B cell (primary cell): Measurements from ENCODE around the gene TGFBR1. TPM values are rescaled to one million over a fixed set of nuclear protein-coding genes. Genes with fewer than 3 reads are reported as not detected.

Source experiments
- ATAC-seq: fragments of 200-7000 bp; cut with Tn5 transposase; one replicate; pipeline ENCODE4 v1.10.0; 2021; ENCODE audit warnings: low read depth, mild to moderate bottlenecking, moderate number of reproducible peaks, moderate library complexity
- CTCF ChIA-PET: fragments of 350-600 bp; sonication (Branson Sonifier 250); formaldehyde crosslinking; loops from one replicate; lab custom pipeline; 2021; ENCODE audit warnings: antibody characterized with exemption, inconsistent platforms; lab: Charles Lee
- POLR2A ChIA-PET: fragments of 350-600 bp; sonication (Branson Sonifier 250); formaldehyde crosslinking; loops from one replicate; lab custom pipeline; 2021; ENCODE audit warnings: antibody characterized with exemption; lab: Charles Lee
- DNase-seq: peaks from one replicate; pipeline ENCODE4 v3.0.0; 2013
- H2AFZ ChIP-seq: 2 replicates; pipeline ENCODE4 v1.6.1; 2012; ENCODE audit warnings: mild to moderate bottlenecking, low read depth, low read length; ENCODE audit not compliant: insufficient read depth, poor library complexity, severe bottlenecking
- H3K27ac ChIP-seq, 2 donors: 1 replicate in 1 of 2; 2 replicates in 1 of 2; pipeline ENCODE4 v1.5.1; 2012 to 2013; ENCODE audit warnings: low read length in 2 of 2, mild to moderate bottlenecking in 2 of 2, moderate library complexity in 1 of 2
- H3K27me3 ChIP-seq, 4 experiments: fragments of 200-600 bp in 1 of 4; sonication (generic) in 1 of 4; replicated peaks in 1 of 4; 1 replicate in 2 of 4; 2 replicates in 2 of 4; pipeline versions ENCODE4 v1.6.1 to v1.7.0; 2013 to 2016; ENCODE audit warnings: low read length in 3 of 4, mild to moderate bottlenecking in 2 of 4, mixed read lengths in 1 of 4, moderate library complexity in 1 of 4; ENCODE audit not compliant: insufficient read depth in 4 of 4, control insufficient read depth in 3 of 4; ENCODE audit errors: control extremely low read depth in 1 of 4
- H3K36me3 ChIP-seq, 2 experiments: replicated peaks in 1 of 2; 1 replicate in 1 of 2; 2 replicates in 1 of 2; pipeline versions ENCODE4 v1.6.1 to v1.7.1; 2013; ENCODE audit warnings: low read length in 1 of 2; ENCODE audit not compliant: insufficient read depth in 2 of 2, control insufficient read depth in 1 of 2; ENCODE audit errors: control extremely low read depth in 1 of 2, extremely low read depth in 1 of 2
- H3K4me1 ChIP-seq, 2 donors: fragments of 200-600 bp in 1 of 2; sonication (generic) in 1 of 2; 1 replicate in 1 of 2; 2 replicates in 1 of 2; pipeline versions ENCODE4 v1.5.1 to v1.6.1; 2013 to 2017; ENCODE audit warnings: low read length in 2 of 2; ENCODE audit not compliant: control insufficient read depth in 2 of 2, insufficient read depth in 2 of 2
- H3K4me2 ChIP-seq: replicated peaks from 2 replicates; pipeline ENCODE3; 2012; ENCODE audit warnings: mild to moderate bottlenecking, low read depth, low read length; ENCODE audit not compliant: poor library complexity, severe bottlenecking
- H3K4me3 ChIP-seq, 5 experiments: fragments of 200-600 bp in 1 of 5; sonication (generic) in 1 of 5; 1 replicate in 3 of 5; 2 replicates in 2 of 5; pipeline versions ENCODE4 v1.5.1 to v1.7.0; 2011 to 2016; ENCODE audit warnings: low read length in 4 of 5, mild to moderate bottlenecking in 4 of 5, low read depth in 2 of 5, control low read depth in 1 of 5, moderate library complexity in 1 of 5; ENCODE audit not compliant: insufficient read depth in 1 of 5; ENCODE audit errors: control extremely low read depth in 1 of 5, extremely low read depth in 1 of 5
- H3K79me2 ChIP-seq: fragments of 200-600 bp; sonication (generic); one replicate; pipeline ENCODE4 v1.6.0; 2016; ENCODE audit warnings: low read length; ENCODE audit not compliant: control insufficient read depth, insufficient read depth
- H3K9ac ChIP-seq: fragments of 200-600 bp; sonication (generic); 2 replicates; pipeline ENCODE4 v1.6.1; 2017; ENCODE audit warnings: mild to moderate bottlenecking, low read length, moderate library complexity
- H3K9me3 ChIP-seq, 3 donors: one replicate each; pipeline versions ENCODE4 v1.6.1 to v1.7.1; 2013; ENCODE audit warnings: low read length in 2 of 3; ENCODE audit not compliant: control insufficient read depth in 2 of 3, insufficient read depth in 1 of 3; ENCODE audit errors: control extremely low read depth in 1 of 3
- H4K20me1 ChIP-seq: 2 replicates; pipeline ENCODE4 v1.6.0; 2012; ENCODE audit warnings: mild to moderate bottlenecking, low read length; ENCODE audit not compliant: insufficient read depth, control insufficient read depth, poor library complexity, severe bottlenecking
- H3K27ac Mint-ChIP-seq: one replicate; pipeline ENCODE4 v1.8.0; 2021; ENCODE audit warnings: mixed read lengths
- H3K27me3 Mint-ChIP-seq: one replicate; pipeline ENCODE4 v1.8.0; 2021; ENCODE audit warnings: mixed read lengths
- H3K4me1 Mint-ChIP-seq: one replicate; pipeline ENCODE4 v1.8.0; 2021; ENCODE audit warnings: mixed read lengths
- H3K4me3 Mint-ChIP-seq: one replicate; pipeline ENCODE4 v1.8.0; 2021; ENCODE audit warnings: mixed read lengths
- H3K9me3 Mint-ChIP-seq: one replicate; pipeline ENCODE4 v1.8.0; 2022; ENCODE audit warnings: mixed read lengths; ENCODE audit not compliant: insufficient read depth
- CTCF ChIP-seq: fragments of 200-600 bp; IDR thresholded peaks from one replicate; pipeline ENCODE4 v1.8.0; 2022; ENCODE audit warnings: antibody characterized with exemption, mild to moderate bottlenecking
- EZH2 ChIP-seq: IDR thresholded peaks from 2 replicates; pipeline ENCODE4 v1.6.1; 2012; ENCODE audit warnings: borderline replicate concordance, low read depth, mild to moderate bottlenecking, moderate library complexity, low read length; ENCODE audit not compliant: insufficient read depth, poor library complexity, severe bottlenecking
- WGBS: methylation state at CpG from one replicate; pipeline ENCODE4 v1.1.5; 2013; ENCODE audit warnings: missing lambda C conversion rate; ENCODE audit not compliant: insufficient coverage; 5-methylcytosine and 5-hydroxymethylcytosine counted together
- intact Hi-C: fragments of 100-400 bp; cut with micrococcal nuclease; formaldehyde crosslinking; loops from one replicate; pipeline ENCODE4 v1.10.0; 2022
- polyA plus RNA-seq: library from polyadenylated mRNA; depleted of rRNA; stranded (reverse); fragments of >200 nt; gene quantifications from 2 replicates; pipeline ENCODE4 v1.2.3, GENCODE V29; 2012
- total RNA-seq, 2 donors: library from RNA; stranded (reverse); fragments of 120-200 nt in 1 of 2; gene quantifications; 1 replicate in 1 of 2; 2 replicates in 1 of 2; pipeline versions ENCODE4 v1.2.3 to v1.2.4, GENCODE V29; 2013 to 2022

Gene TGFBR1
- total and polyA plus RNA-seq, 2 donors (not counting 1 experiment from before 2014, with no cell fraction given), result 3.0 to 60.7 TPM

GRCh38 chr9:99183616-99184015 is 78.7 kb downstream of the TGFBR1 start:
- no peaks in the 10 kb centered on the region for H3K36me3 ChIP-seq
- H3K9ac ChIP-seq, result no peak overlapping the region
- peak overlapping the region in 1 of 2 donors; percentile 46 for H3K27ac ChIP-seq
- no peaks in the 10 kb centered on the region for H3K79me2 ChIP-seq
- Mint-ChIP-seq H3K27ac (peak overlapping the region; percentile 84), H3K27me3 (no peaks in the 10 kb centered on the region), H3K9me3 (no peaks in the 10 kb centered on the region), H3K4me3 (peak overlapping the region; percentile 23), H3K4me1 (peaks cover 94% of the 10 kb centered on the region)
- intact Hi-C loops, result loop anchor here (1.0 to 10.0 kb wide), 13 partner anchors 16 to 1140 kb away; partner anchors contain the start of genes SEC61B and STX17
- no peak overlapping the region for H2AFZ ChIP-seq
- no peaks in the 10 kb centered on the region for H3K9me3 ChIP-seq
- ATAC-seq, result no peak
- ChIA-PET CTCF (interaction anchor here (1.0 to 11.1 kb wide), 9 partner anchors 9 to 827 kb away, joined by 3 to 185 read pairs (median 8); partner anchors contain the start of gene NR4A3), POLR2A (interaction anchor here (1.1 to 1.9 kb wide), 2 partner anchors 16 to 636 kb away, joined by 3 to 6 read pairs; no protein-coding TSS in a partner anchor)
- H3K4me1 ChIP-seq, result peaks cover 51 to 71% of the 10 kb centered on the region in 2 donors
- DNase-seq, result no peak
- H3K27me3 ChIP-seq, result no peaks in the 10 kb centered on the region
- no peak overlapping the region for H3K4me3 ChIP-seq
- no peak overlapping the region for H3K4me2 ChIP-seq
- TF ChIP-seq CTCF (no peak), EZH2 (no peak)
- no peaks in the 10 kb centered on the region for H4K20me1 ChIP-seq
- WGBS, result no CpG with 5 or more reads among the region's 3 CpGs

GRCh38 chr9:99184110-99184474 is 79.2 kb downstream of the TGFBR1 start:
- ChIA-PET POLR2A (interaction anchor here (0.6 to 2.1 kb wide), 7 partner anchors 16 to 860 kb away, joined by 3 to 6 read pairs (median 3); partner anchors contain the start of genes ALG2, NR4A3 and SEC61B), CTCF (interaction anchor here (0.6 to 11.1 kb wide), 38 partner anchors 8 to 1141 kb away, joined by 3 to 185 read pairs (median 6); partner anchors contain the start of genes ALG2, NR4A3 and SEC61B)
- Histone ChIP-seq H3K9ac (no peak overlapping the region), H3K27ac (peak overlapping the region in 1 of 2 donors; percentile 46), H2AFZ (peak overlapping the region; percentile 77), H4K20me1 (no peaks in the 10 kb centered on the region), H3K9me3 (no peaks in the 10 kb centered on the region), H3K79me2 (no peaks in the 10 kb centered on the region), H3K4me3 (no peak overlapping the region), H3K27me3 (no peaks in the 10 kb centered on the region), H3K36me3 (no peaks in the 10 kb centered on the region), H3K4me2 (no peak overlapping the region), H3K4me1 (peaks cover 49 to 67% of the 10 kb centered on the region in 2 donors)
- peaks cover 90% of the 10 kb centered on the region for H3K4me1 Mint-ChIP-seq
- ATAC-seq (no peak), DNase-seq (no peak)
- intact Hi-C loops, result loop anchor here (1.0 to 10.0 kb wide), 13 partner anchors 17 to 1139 kb away; partner anchors contain the start of genes SEC61B and STX17
- TF ChIP-seq CTCF (no peak), EZH2 (no peak)
- no peaks in the 10 kb centered on the region for H3K27me3 Mint-ChIP-seq
- WGBS, result 24% methylated on average over 7 of the region's 10 CpGs
- no peaks in the 10 kb centered on the region for H3K9me3 Mint-ChIP-seq
- peak overlapping the region; percentile 62 for H3K4me3 Mint-ChIP-seq
- H3K27ac Mint-ChIP-seq, result peak overlapping the region; percentile 84
